Measurements from ENCODE around the gene CSF2RB.

- no peak for TF ChIP-seq EP300 (IDR thresholded peaks at IDR 0.05; ENCODE audit: borderline replicate concordance)
- no peak for TF ChIP-seq CEBPB (IDR thresholded peaks at IDR 0.05)
- TF ChIP-seq MAX (IDR thresholded peaks at IDR 0.05): no peak
- no peak for TF ChIP-seq CREB1 (IDR thresholded peaks at IDR 0.05; ENCODE audit: low read depth)
- no peak for TF ChIP-seq REST (IDR thresholded peaks at IDR 0.05; ENCODE audit: low read depth)
- no peak for TF ChIP-seq YY1 (IDR thresholded peaks at IDR 0.05; ENCODE audit: low read depth)
- no peak for TF ChIP-seq EGR1 (IDR thresholded peaks at IDR 0.05)
- TF ChIP-seq ZBTB7A (IDR thresholded peaks at IDR 0.05; ENCODE audit: low read depth): no peak
- no peak for TF ChIP-seq TAF1 (IDR thresholded peaks at IDR 0.05; ENCODE audit: low read depth)
- TF ChIP-seq TEAD4 (IDR thresholded peaks at IDR 0.05): no peak
- TF ChIP-seq FOXM1 (IDR thresholded peaks at IDR 0.05; ENCODE audit: borderline replicate concordance, low read depth): no peak
- TF ChIP-seq USF1 (IDR thresholded peaks at IDR 0.05): no peak
- TF ChIP-seq TCF12 (IDR thresholded peaks at IDR 0.05; ENCODE audit: low read depth): no peak
- no peak for TF ChIP-seq RAD21 (IDR thresholded peaks at IDR 0.05; ENCODE audit: low read depth)
Measured at GRCh38 chr22:36928196-36928595, 14.8 kb downstream of the CSF2RB start.
